GM19455 (cell line): ENCODE measurements around the gene KLHL35.
"Not testable (repeated sequence)": the region's sequence is repeated elsewhere in the genome, so short reads cannot be mapped to it uniquely, and the experiment has no call there.

Experiments
- ATAC-seq: cut with Tn5 transposase; IDR thresholded peaks from one replicate; pipeline ENCODE4 v1.9.1; 2021; ENCODE audit not compliant: unreplicated experiment

Gene KLHL35

GRCh38 chr11:75394085-75394840 is 38.7 kb downstream of the KLHL35 start:
- no peak for ATAC-seq

- ATAC-seq, result no peak
Measured at GRCh38 chr11:75389925-75390324, 43.1 kb downstream of the KLHL35 start.

- no peak for ATAC-seq
Measured at GRCh38 chr11:75389276-75389605, 43.8 kb downstream of the KLHL35 start.

- ATAC-seq, result no peak
Measured at GRCh38 chr11:75388386-75389275, 44.4 kb downstream of the KLHL35 start.

GRCh38 chr11:75387736-75388294 is 45.2 kb downstream of the KLHL35 start:
- no peak for ATAC-seq

GRCh38 chr11:75386942-75387630 is 45.9 kb downstream of the KLHL35 start:
- ATAC-seq, result no peak

- ATAC-seq, result no peak
Measured at GRCh38 chr11:75384438-75385080, 48.4 kb downstream of the KLHL35 start.

GRCh38 chr11:75383246-75383645 is 49.8 kb downstream of the KLHL35 start:
- no peak for ATAC-seq

GRCh38 chr11:75380716-75381420 is 52.1 kb downstream of the KLHL35 start:
- ATAC-seq, result no peak

GRCh38 chr11:75380245-75380644 is 52.8 kb downstream of the KLHL35 start:
- no peak for ATAC-seq

GRCh38 chr11:75378776-75379175 is 54.2 kb downstream of the KLHL35 start:
- not testable (repeated sequence) for ATAC-seq

- no peak for ATAC-seq
Measured at GRCh38 chr11:75376175-75376574, 56.8 kb downstream of the KLHL35 start.

GRCh38 chr11:75375626-75376025 is 57.4 kb downstream of the KLHL35 start:
- no peak for ATAC-seq

- no peak for ATAC-seq
Measured at GRCh38 chr11:75374646-75375045, 58.4 kb downstream of the KLHL35 start.

GRCh38 chr11:75373201-75373600 is 59.8 kb downstream of the KLHL35 start:
- no peak for ATAC-seq
